Gastrocnemius medialis (tissue), 4 donors: ENCODE data around the gene YTHDC2. TPM values are rescaled to one million over a fixed set of nuclear protein-coding genes. Genes with fewer than 3 reads are reported as not detected.

Source experiments
- ATAC-seq, 2 donors: fragments of 150-250 bp; one replicate each; pipeline ENCODE4 v1.9.1; 2016
- DNase-seq, 2 donors: peaks; one replicate each; pipeline ENCODE4 v3.0.0-alpha.2; 2019
- H3K27ac ChIP-seq, 4 donors: fragments of 200-600 bp; sonication (generic); 1 replicate in 1 of 4; 2 replicates in 3 of 4; pipeline ENCODE4 v1.5.1; 2016 to 2018; ENCODE audit warnings: mild to moderate bottlenecking in 2 of 4, moderate library complexity in 1 of 4
- H3K27me3 ChIP-seq, 3 donors: fragments of 200-600 bp; sonication (generic) in 2 of 3; 1 replicate in 1 of 3; 2 replicates in 2 of 3; pipeline versions ENCODE4 v1.5.1 to v1.6.0; 2016 to 2019; ENCODE audit warnings: mild to moderate bottlenecking in 1 of 3, moderate library complexity in 1 of 3
- H3K36me3 ChIP-seq, 2 donors: fragments of 200-600 bp; sonication (generic) in 1 of 2; one replicate each; pipeline ENCODE4 v1.5.1; 2017 to 2018
- H3K4me1 ChIP-seq, 2 donors: fragments of 200-600 bp; sonication (generic) in 1 of 2; one replicate each; pipeline ENCODE4 v1.5.1; 2016 to 2017; ENCODE audit warnings: mild to moderate bottlenecking in 2 of 2
- H3K4me3 ChIP-seq, 4 donors: fragments of 200-600 bp; sonication (generic) in 3 of 4; 1 replicate in 1 of 4; 2 replicates in 3 of 4; pipeline ENCODE4 v1.5.1; 2016 to 2019; ENCODE audit warnings: mild to moderate bottlenecking in 2 of 4
- H3K9me3 ChIP-seq, 3 donors: fragments of 200-600 bp; sonication (generic) in 2 of 3; 1 replicate in 1 of 3; 2 replicates in 2 of 3; pipeline ENCODE4 v1.5.1; 2016 to 2019
- POLR2A ChIP-seq, 2 donors: fragments of 450-650 bp; IDR thresholded peaks; one replicate each; pipeline ENCODE4 v1.6.1; 2017; ENCODE audit warnings: antibody characterized with exemption in 2 of 2, mild to moderate bottlenecking in 2 of 2, moderate library complexity in 2 of 2
- in situ Hi-C, 4 donors: fragments of 200-750 bp; cut with MboI; loops; one replicate each; pipeline versions ENCODE4 v1.15.0 to v1.8.0; 2017; ENCODE audit warnings: low sequenced_read_pairs in 4 of 4
- intact Hi-C: fragments of 100-400 bp; cut with DNase I; formaldehyde crosslinking; loops from one replicate; pipeline ENCODE4 v1.15.1; 2023; ENCODE audit warnings: low total_unique reads
- total RNA-seq, 4 donors: library from RNA; depleted of rRNA; stranded (reverse); fragments of >200 nt; gene quantifications; one replicate each; pipeline versions ENCODE4 v1.1.0 to v1.2.3, GENCODE V29; 2016
- TF ChIP-seq, protein P1 (sequence below), 5 experiments: fragments of 450-650 bp in 3 of 5; fragments of 200-600 bp in 2 of 5; sonication (generic) in 2 of 5; IDR thresholded peaks in 4 of 5; conservative IDR thresholded peaks in 1 of 5; 1 replicate in 4 of 5; 2 replicates in 1 of 5; pipeline ENCODE4 v1.5.1; 2016 to 2019; ENCODE audit warnings: antibody characterized with exemption in 5 of 5, mild to moderate bottlenecking in 3 of 5, moderate library complexity in 3 of 5

The YTHDC2 gene
- total RNA-seq, 4 donors from 2014 or later: 9.0 to 22.7 (median 15.3) TPM

DNA sequence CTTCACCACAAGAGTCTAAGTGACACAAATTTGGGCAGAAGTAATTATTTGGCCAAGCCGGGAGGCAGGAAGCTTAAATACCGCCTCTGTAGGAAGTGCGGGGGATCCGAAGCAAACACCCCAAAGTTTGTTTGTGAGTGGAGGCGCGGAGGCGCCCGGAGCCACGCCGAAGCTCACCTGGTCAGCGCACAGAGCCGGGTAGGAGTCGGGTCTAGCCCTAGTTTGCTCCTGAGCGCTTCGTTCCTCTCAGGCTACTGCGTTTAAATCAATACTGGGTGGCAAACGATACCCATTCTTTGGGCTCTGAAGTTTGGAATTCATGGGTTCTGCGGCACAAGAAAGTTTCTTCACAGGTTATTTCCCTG lies 26.1 kb upstream of the YTHDC2 start:
- H3K27ac ChIP-seq: no peak overlapping the region
- peaks cover 26 to 48% (median 29%) of the 10 kb centered on the region in 3 donors for H3K27me3 ChIP-seq
- in situ Hi-C loops: no loop called here
- no peak for ATAC-seq
- intact Hi-C loops: no loop called here
- H3K9me3 ChIP-seq: peaks cover 0 to 12% (median 0%) of the 10 kb centered on the region in 3 donors
- peak overlapping the region; percentile 55 to 66 (median 56) for H3K4me3 ChIP-seq
- H3K4me1 ChIP-seq: peaks cover 8 to 9% of the 10 kb centered on the region in 2 donors
- no peaks in the 10 kb centered on the region for H3K36me3 ChIP-seq
- DNase-seq: no peak
- no peak for TF ChIP-seq POLR2A (IDR thresholded peaks at IDR 0.05)
- TF ChIP-seq, protein P1, sequence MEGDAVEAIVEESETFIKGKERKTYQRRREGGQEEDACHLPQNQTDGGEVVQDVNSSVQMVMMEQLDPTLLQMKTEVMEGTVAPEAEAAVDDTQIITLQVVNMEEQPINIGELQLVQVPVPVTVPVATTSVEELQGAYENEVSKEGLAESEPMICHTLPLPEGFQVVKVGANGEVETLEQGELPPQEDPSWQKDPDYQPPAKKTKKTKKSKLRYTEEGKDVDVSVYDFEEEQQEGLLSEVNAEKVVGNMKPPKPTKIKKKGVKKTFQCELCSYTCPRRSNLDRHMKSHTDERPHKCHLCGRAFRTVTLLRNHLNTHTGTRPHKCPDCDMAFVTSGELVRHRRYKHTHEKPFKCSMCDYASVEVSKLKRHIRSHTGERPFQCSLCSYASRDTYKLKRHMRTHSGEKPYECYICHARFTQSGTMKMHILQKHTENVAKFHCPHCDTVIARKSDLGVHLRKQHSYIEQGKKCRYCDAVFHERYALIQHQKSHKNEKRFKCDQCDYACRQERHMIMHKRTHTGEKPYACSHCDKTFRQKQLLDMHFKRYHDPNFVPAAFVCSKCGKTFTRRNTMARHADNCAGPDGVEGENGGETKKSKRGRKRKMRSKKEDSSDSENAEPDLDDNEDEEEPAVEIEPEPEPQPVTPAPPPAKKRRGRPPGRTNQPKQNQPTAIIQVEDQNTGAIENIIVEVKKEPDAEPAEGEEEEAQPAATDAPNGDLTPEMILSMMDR (IDR thresholded peaks at IDR 0.05 in 4 of 5, conservative IDR thresholded peaks at IDR 0.05 in 1 of 5): no peak

DNA sequence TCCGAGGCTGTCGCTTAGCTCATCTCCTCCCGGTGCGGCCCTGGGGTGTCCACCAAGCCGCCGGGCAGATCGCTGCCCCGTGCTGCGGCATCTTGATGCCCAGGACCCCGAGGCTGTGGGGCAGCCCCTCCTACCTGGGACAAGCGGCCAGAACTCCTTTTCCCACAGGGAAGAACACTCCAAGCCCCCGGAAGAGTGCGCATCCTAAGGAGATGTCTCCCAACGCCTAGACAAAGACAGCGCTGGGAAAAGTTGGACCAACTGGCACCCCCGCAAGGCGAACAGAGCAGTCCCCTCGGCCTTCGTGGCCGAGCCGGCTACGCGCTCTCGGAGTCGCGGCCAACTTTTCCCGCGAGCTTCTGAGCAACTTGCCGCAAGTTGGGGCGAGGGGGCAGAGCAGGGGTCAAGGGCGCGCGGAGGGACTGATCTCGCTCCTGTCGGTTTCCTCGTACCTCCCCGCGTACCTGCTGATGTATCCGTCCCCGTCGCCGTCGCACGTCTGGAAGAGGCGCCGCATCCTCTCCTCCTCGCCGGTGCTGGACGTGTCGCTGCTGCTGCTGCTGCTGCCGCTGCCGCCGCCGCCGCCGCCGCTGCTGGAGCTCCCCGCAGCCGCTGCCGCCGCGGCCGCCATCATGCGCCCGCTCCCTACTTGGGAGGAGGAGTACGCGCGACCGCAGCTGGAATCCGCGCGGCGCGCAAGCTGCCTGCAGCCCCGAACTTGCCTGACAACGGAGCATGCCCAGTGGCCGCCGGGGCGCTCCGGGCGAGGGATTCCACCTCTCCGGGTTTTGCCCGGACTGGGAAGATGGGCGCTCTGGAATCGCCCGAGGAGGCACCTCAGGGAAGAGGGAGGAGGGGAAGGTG lies 25.5 kb upstream of the YTHDC2 start, which contains the start of gene MCC:
MCC (minus strand) TSS at position 673 of the 864 bp plus-strand sequence.
- H3K27ac ChIP-seq: no peak within 1 kb of the TSS
- H3K4me3 ChIP-seq: peak within 1 kb of the TSS; percentile 55 to 66 (median 56)
- peak; percentile 14 to 19 for DNase-seq
- peaks cover 0 to 12% (median 0%) of the 10 kb centered on the region in 3 donors for H3K9me3 ChIP-seq
- peaks cover 26 to 48% (median 29%) of the 10 kb centered on the region in 3 donors for H3K27me3 ChIP-seq
- H3K36me3 ChIP-seq: no peaks in the 10 kb centered on the region
- intact Hi-C loops (no loop called here), in situ Hi-C loops (no loop called here)
- TF ChIP-seq, protein P1 (IDR thresholded peaks at IDR 0.05 in 4 of 5, conservative IDR thresholded peaks at IDR 0.05 in 1 of 5): no peak
- TF ChIP-seq POLR2A (IDR thresholded peaks at IDR 0.05): no peak
- ATAC-seq: peak; percentile 19 to 44
- peaks cover 8 to 9% of the 10 kb centered on the region in 2 donors for H3K4me1 ChIP-seq

DNA sequence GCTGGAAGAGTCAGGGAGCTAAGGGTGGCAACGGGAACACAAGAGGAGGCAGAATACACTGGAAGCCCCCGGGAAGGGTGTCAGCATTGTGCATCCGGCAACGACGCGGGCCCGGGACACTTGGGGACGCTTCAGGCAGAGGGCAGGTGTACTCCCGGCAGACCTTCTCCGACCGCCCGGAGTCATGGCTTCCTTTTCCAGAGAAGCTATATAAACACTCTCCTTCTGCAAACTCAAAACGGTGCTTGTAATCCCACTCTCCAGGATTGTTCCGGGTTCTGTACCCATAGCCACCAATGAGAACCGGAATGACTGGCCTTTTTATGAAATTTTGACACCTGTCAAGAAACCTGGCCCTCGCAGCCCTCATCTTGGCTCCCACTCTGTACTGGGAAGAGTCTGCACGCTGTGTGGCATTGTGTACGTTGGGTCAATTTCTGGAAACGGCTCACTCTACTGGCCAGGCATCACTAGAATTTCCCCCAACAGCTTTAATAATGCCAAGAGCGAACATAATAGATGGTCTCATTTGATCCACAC lies 24.8 kb upstream of the YTHDC2 start:
- in situ Hi-C loops: no loop called here
- H3K27ac ChIP-seq: no peak overlapping the region
- TF ChIP-seq POLR2A (IDR thresholded peaks at IDR 0.05): no peak
- TF ChIP-seq, protein P1 (IDR thresholded peaks at IDR 0.05 in 4 of 5, conservative IDR thresholded peaks at IDR 0.05 in 1 of 5): no peak

DNA sequence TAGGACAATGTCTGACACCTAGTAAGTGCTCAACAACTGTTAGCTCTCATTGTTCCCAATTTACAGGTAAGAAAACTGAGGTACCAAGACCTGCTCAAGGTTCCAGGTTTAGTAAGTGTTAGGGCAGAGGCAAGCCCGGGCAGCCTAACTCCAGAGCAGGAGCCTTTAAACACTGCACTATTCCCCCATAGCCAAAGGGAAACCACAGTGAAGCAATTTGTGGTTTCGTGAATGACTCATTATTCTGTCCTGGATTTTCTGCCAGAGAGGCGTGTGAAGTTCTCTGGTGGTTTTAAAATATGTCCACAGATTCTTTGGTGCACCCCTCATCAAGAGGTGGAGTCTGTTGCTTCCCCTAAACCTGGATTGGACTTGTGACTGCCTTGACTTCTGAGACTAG lies 24.2 kb upstream of the YTHDC2 start:
- H3K4me1 ChIP-seq: peaks cover 8 to 9% of the 10 kb centered on the region in 2 donors
- in situ Hi-C loops (no loop called here), intact Hi-C loops (no loop called here)
- no peak overlapping the region for H3K27ac ChIP-seq
- H3K36me3 ChIP-seq: no peaks in the 10 kb centered on the region
- DNase-seq (peak; percentile 19 to 28), ATAC-seq (peak; percentile 91 to 92)
- peaks cover 26 to 48% (median 29%) of the 10 kb centered on the region in 3 donors for H3K27me3 ChIP-seq
- no peak overlapping the region for H3K4me3 ChIP-seq
- H3K9me3 ChIP-seq: peaks cover 0 to 12% (median 0%) of the 10 kb centered on the region in 3 donors
- TF ChIP-seq, protein P1 (IDR thresholded peaks at IDR 0.05 in 4 of 5, conservative IDR thresholded peaks at IDR 0.05 in 1 of 5): no peak
- no peak for TF ChIP-seq POLR2A (IDR thresholded peaks at IDR 0.05)

More for the DNA sequence above, 24.8 kb upstream of the YTHDC2 start:
- Histone ChIP-seq H3K36me3 (no peaks in the 10 kb centered on the region), H3K9me3 (peaks cover 0 to 12% (median 0%) of the 10 kb centered on the region in 3 donors), H3K4me1 (peaks cover 8 to 9% of the 10 kb centered on the region in 2 donors), H3K27me3 (peaks cover 26 to 48% (median 29%) of the 10 kb centered on the region in 3 donors), H3K4me3 (peak overlapping the region; percentile 55 to 66 (median 56))
- DNase-seq: no peak
- intact Hi-C loops: no loop called here
- ATAC-seq: peak; percentile 17 to 20
